CD14-positive monocyte (primary cell): ENCODE results near the gene HAO1. TPM values are rescaled to one million over a fixed set of nuclear protein-coding genes. Genes with fewer than 3 reads are reported as not detected.

Source experiments
- DNase-seq, 3 donors: peaks; one replicate each; pipeline ENCODE4 v3.0.0-alpha.2; 2011 to 2022
- H2AFZ ChIP-seq: 2 replicates; pipeline ENCODE4 v1.6.0; 2012; ENCODE audit warnings: mild to moderate bottlenecking, low read depth, low read length, inconsistent platforms; ENCODE audit not compliant: insufficient read depth, poor library complexity, severe bottlenecking
- H3K27ac ChIP-seq, 2 donors: 1 replicate in 1 of 2; 2 replicates in 1 of 2; pipeline ENCODE4 v1.5.1; 2012 to 2013; ENCODE audit warnings: low read length in 2 of 2, control low read depth in 1 of 2, inconsistent platforms in 1 of 2, low read depth in 1 of 2, mild to moderate bottlenecking in 1 of 2
- H3K27me3 ChIP-seq, 2 donors: one replicate each; pipeline versions ENCODE4 v1.6.0 to v1.6.1; 2011 to 2013; ENCODE audit warnings: low read length in 2 of 2; ENCODE audit not compliant: control insufficient read depth in 2 of 2, insufficient read depth in 2 of 2
- H3K36me3 ChIP-seq, 2 donors: replicated peaks in 1 of 2; 1 replicate in 1 of 2; 2 replicates in 1 of 2; pipeline versions ENCODE4 v1.5.1 to v1.6.1; 2012 to 2013; ENCODE audit warnings: low read length in 2 of 2, control low read depth in 1 of 2, inconsistent platforms in 1 of 2, mild to moderate bottlenecking in 1 of 2; ENCODE audit not compliant: insufficient read depth in 2 of 2, control insufficient read depth in 1 of 2
- H3K4me1 ChIP-seq, 2 donors: 1 replicate in 1 of 2; 2 replicates in 1 of 2; pipeline versions ENCODE4 v1.5.1 to v1.6.1; 2012 to 2013; ENCODE audit warnings: low read length in 2 of 2, control low read depth in 1 of 2, inconsistent platforms in 1 of 2, mild to moderate bottlenecking in 1 of 2, moderate library complexity in 1 of 2; ENCODE audit not compliant: insufficient read depth in 2 of 2, control insufficient read depth in 1 of 2
- H3K4me2 ChIP-seq: replicated peaks from 2 replicates; pipeline ENCODE3; 2012; ENCODE audit warnings: low read length, moderate library complexity, mild to moderate bottlenecking; ENCODE audit not compliant: poor library complexity, severe bottlenecking; ENCODE audit errors: extremely low read depth
- H3K4me3 ChIP-seq, 3 experiments: fragments of 200-600 bp in 1 of 3; sonication (generic) in 1 of 3; replicated peaks in 1 of 3; 1 replicate in 2 of 3; 2 replicates in 1 of 3; pipeline ENCODE4 v1.5.1; 2011 to 2013; ENCODE audit warnings: low read length in 3 of 3, mild to moderate bottlenecking in 3 of 3, control low read depth in 2 of 3, low read depth in 2 of 3, inconsistent platforms in 1 of 3, moderate library complexity in 1 of 3
- H3K79me2 ChIP-seq: 2 replicates; pipeline ENCODE4 v1.6.0; 2012; ENCODE audit warnings: mild to moderate bottlenecking, control low read depth, inconsistent platforms, low read length, moderate library complexity; ENCODE audit not compliant: insufficient read depth
- H3K9ac ChIP-seq: 2 replicates; pipeline ENCODE4 v1.6.0; 2017; ENCODE audit warnings: low read length, mild to moderate bottlenecking; ENCODE audit not compliant: insufficient read depth, poor library complexity, severe bottlenecking
- H3K9me3 ChIP-seq, 2 donors: replicated peaks in 1 of 2; 1 replicate in 1 of 2; 2 replicates in 1 of 2; pipeline versions ENCODE4 v1.5.1 to v1.6.1; 2012 to 2013; ENCODE audit warnings: low read length in 2 of 2, control low read depth in 1 of 2; ENCODE audit not compliant: control insufficient read depth in 1 of 2, insufficient read depth in 1 of 2
- H4K20me1 ChIP-seq: 2 replicates; pipeline ENCODE4 v1.6.0; 2012; ENCODE audit warnings: mild to moderate bottlenecking, low read length, control low read depth, moderate library complexity; ENCODE audit not compliant: insufficient read depth
- H3K27ac Mint-ChIP-seq, 7 donors: one replicate each; pipeline ENCODE4 v1.8.0; 2020; ENCODE audit warnings: mild to moderate bottlenecking in 7 of 7, mixed read lengths in 7 of 7, moderate library complexity in 6 of 7, inconsistent platforms in 2 of 7
- H3K27me3 Mint-ChIP-seq, 3 donors: one replicate each; pipeline ENCODE4 v1.8.0; 2021 to 2022; ENCODE audit warnings: low read depth in 3 of 3, mild to moderate bottlenecking in 3 of 3, mixed read lengths in 3 of 3, moderate library complexity in 3 of 3, inconsistent platforms in 1 of 3
- H3K36me3 Mint-ChIP-seq, 2 donors: one replicate each; pipeline ENCODE4 v1.8.0; 2020; ENCODE audit warnings: mixed read lengths in 2 of 2, inconsistent platforms in 1 of 2, mild to moderate bottlenecking in 1 of 2
- H3K4me1 Mint-ChIP-seq: one replicate; pipeline ENCODE4 v1.8.0; 2020; ENCODE audit warnings: mild to moderate bottlenecking, mixed read lengths
- H3K4me3 Mint-ChIP-seq, 2 donors: one replicate each; pipeline ENCODE4 v1.8.0; 2020; ENCODE audit warnings: mild to moderate bottlenecking in 2 of 2, mixed read lengths in 2 of 2, moderate library complexity in 1 of 2
- H3K9me3 Mint-ChIP-seq, 7 donors: one replicate each; pipeline ENCODE4 v1.8.0; 2020 to 2022; ENCODE audit warnings: mixed read lengths in 7 of 7, mild to moderate bottlenecking in 6 of 7, moderate library complexity in 6 of 7, inconsistent platforms in 2 of 7
- CTCF ChIP-seq: fragments of 200-600 bp; IDR thresholded peaks from one replicate; pipeline ENCODE4 v1.8.0; 2022; ENCODE audit warnings: antibody characterized with exemption, mild to moderate bottlenecking
- WGBS: methylation state at CpG from one replicate; pipeline ENCODE4 v1.1.5; 2013; ENCODE audit warnings: missing lambda C conversion rate; ENCODE audit not compliant: insufficient coverage; 5-methylcytosine and 5-hydroxymethylcytosine counted together
- intact Hi-C, 2 donors: fragments of 100-400 bp; cut with micrococcal nuclease; formaldehyde crosslinking; loops; one replicate each; pipeline versions ENCODE4 v1.15.0 to v1.15.1; 2023
- polyA plus RNA-seq, 3 donors: library from polyadenylated mRNA; depleted of rRNA in 1 of 3; unstranded in 2 of 3; stranded (reverse) in 1 of 3; fragments of 300-500 nt in 2 of 3; fragments of >200 nt in 1 of 3; fragmentation: Illumina TruSeq in 2 of 3; gene quantifications; 1 replicate in 2 of 3; 2 replicates in 1 of 3; pipeline ENCODE4 v1.2.3, GENCODE V29; 2012 to 2021

Gene HAO1
- polyA plus RNA-seq, 3 donors = not detected

GRCh38 chr20:7843613-7844012 is 96.6 kb downstream of the HAO1 start:
- Histone ChIP-seq H4K20me1 (no peaks in the 10 kb centered on the region), H3K4me1 (no peaks in the 10 kb centered on the region), H3K9ac (no peak overlapping the region), H3K9me3 (no peaks in the 10 kb centered on the region), H3K4me3 (no peak overlapping the region), H3K27me3 (peaks cover 2 to 5% of the 10 kb centered on the region in 2 donors), H3K36me3 (no peaks in the 10 kb centered on the region), H3K4me2 (no peak overlapping the region), H3K79me2 (no peaks in the 10 kb centered on the region), H2AFZ (no peak overlapping the region), H3K27ac (no peak overlapping the region)
- DNase-seq = no peak
- no peaks in the 10 kb centered on the region for H3K4me1 Mint-ChIP-seq
- H3K4me3 Mint-ChIP-seq = no peak overlapping the region
- no peaks in the 10 kb centered on the region for H3K36me3 Mint-ChIP-seq
- H3K27ac Mint-ChIP-seq = no peak overlapping the region
- H3K27me3 Mint-ChIP-seq = peaks cover 5 to 20% (median 10%) of the 10 kb centered on the region in 3 donors
- H3K9me3 Mint-ChIP-seq = peaks cover 0 to 7% (median 0%) of the 10 kb centered on the region in 7 donors
- intact Hi-C loops = no loop called here
- TF ChIP-seq CTCF = no peak

- Histone ChIP-seq H3K79me2 (no peaks in the 10 kb centered on the region), H2AFZ (no peak overlapping the region), H3K4me3 (no peak overlapping the region), H3K9me3 (no peaks in the 10 kb centered on the region), H3K36me3 (no peaks in the 10 kb centered on the region), H3K27me3 (peaks cover 2 to 5% of the 10 kb centered on the region in 2 donors), H3K4me2 (no peak overlapping the region), H3K4me1 (no peaks in the 10 kb centered on the region), H3K27ac (no peak overlapping the region), H4K20me1 (no peaks in the 10 kb centered on the region), H3K9ac (no peak overlapping the region)
- Mint-ChIP-seq H3K9me3 (peaks cover 0 to 7% (median 0%) of the 10 kb centered on the region in 7 donors), H3K27me3 (peaks cover 3 to 20% (median 10%) of the 10 kb centered on the region in 3 donors), H3K4me1 (no peaks in the 10 kb centered on the region), H3K27ac (no peak overlapping the region), H3K4me3 (no peak overlapping the region), H3K36me3 (no peaks in the 10 kb centered on the region)
- no peak for DNase-seq
- intact Hi-C loops = no loop called here
- WGBS = 70% methylated on average over 2 of the region's 2 CpGs
- no peak for TF ChIP-seq CTCF
These were observed 98.3 kb downstream of the HAO1 start for GRCh38 chr20:7841971-7842310.
